Astrocyte of the hippocampus (primary cell): ENCODE data around the gene SLC38A3.
"Not testable (repeated sequence)": the region's sequence is repeated elsewhere in the genome, so short reads cannot be mapped to it uniquely, and the experiment has no call there.

ENCODE experiments used
- DNase-seq: peaks from one replicate; pipeline ENCODE4 v3.0.0; 2011; ENCODE audit warnings: low read depth, low spot score

Gene SLC38A3

DNA sequence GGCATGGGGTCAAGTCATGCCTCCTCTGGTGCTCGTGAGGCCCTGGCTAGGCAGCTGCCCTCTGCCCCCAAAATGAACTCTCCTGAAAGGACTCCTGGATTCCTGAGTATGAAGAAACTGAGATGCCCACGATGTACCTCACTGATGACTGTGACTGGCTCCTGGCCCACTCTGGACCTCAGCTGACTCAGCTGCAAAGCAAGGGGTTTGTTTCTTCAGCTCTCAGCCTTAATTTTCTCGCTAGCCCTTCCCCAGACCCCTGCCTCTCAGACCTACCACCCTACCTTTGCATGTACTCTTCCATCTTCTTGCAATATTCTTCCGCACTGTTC, 25.7 kb downstream of the SLC38A3 start:
- DNase-seq = peak; percentile 45

DNA sequence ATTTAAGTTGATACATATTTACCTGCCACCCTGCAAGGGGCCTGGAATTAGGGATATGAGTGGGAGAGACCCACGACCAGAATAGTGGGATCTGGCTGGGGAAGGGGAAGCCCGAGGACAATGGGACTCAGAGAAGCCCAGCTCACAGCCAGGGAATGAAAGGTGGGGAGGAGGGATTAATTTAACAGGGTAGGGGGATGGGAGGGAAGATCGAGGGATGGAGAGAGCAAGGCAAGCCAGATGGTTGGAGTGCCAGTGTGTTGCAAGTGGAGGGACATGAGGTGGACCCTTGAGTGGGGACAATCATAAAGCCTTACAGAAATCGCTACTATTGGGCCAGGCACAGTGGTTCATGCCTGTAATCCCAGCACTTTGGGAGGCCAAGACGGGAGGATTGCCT, 26.5 kb downstream of the SLC38A3 start:
- DNase-seq = no peak

DNA sequence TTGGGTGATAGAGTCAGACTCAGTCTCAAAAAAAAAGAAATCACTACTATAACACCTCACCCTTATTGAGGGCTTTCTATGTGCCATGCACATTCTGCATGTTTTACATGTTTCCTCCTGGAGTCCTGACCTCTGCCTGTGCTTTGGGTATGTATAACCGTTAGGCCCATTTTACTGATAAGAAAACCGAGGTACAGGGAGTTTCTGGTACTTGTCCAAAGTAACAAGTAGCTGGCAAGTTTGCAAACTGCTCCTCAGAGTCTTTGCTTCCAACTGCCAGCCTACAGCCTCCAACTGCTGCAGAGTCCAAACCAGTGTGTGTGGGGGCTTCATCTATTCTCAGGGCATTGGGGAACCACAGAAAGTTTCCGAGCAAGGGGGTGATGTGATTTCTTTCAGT, 27.2 kb downstream of the SLC38A3 start:
- no peak for DNase-seq

DNA sequence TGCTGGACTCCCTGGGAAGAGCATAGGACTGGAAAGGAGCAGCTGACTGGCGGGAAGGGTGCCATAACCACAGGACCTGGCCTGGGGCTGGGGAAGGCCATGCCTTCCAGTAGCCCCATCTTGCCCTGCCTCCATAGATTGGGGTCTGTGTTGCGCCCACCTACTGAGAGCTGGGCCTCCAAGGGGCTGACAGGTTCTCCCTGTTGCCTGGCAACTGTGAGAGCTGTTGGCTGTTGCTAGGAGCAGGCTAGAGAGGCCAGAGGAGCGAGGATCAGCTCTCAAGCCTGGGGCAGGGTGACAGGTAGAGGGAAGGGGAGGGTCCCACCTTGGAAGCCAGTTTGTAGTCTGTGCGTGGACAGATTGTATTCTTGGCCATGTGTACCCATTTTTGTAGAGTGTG, 28.1 kb downstream of the SLC38A3 start:
- DNase-seq = no peak

DNA sequence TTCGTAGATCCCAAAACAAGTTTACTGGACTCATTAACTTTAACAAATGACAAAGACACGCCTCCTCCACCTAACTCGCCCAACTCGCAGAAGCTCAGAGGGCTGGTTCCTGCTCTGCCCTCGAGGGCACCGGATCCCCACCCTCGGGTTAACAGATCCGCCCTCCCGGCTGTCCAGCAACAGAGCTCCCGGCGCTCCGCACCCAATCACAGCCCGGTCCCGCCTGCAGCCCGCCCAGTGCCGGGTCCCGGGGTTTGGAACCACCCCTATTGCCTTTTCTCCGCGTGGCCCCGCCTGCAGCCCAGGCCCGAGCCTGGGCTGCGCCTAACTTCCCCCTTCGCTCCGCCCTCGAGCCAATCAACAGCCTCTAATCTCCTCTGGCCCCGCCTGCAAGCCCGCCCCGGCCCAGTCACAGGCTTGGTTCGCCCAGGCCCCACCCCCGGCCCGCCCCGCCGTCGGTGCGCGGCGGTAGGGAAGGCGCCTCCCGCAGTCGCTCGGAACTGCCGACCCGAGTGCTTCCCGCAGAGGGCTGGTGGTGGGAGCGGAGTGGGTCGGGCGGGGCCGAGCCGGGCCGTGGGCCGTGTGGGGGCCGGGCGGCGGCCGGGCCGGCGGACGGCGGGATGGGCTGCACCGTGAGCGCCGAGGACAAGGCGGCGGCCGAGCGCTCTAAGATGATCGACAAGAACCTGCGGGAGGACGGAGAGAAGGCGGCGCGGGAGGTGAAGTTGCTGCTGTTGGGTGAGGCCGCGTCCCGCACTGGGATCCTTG, 30.8 kb downstream of the SLC38A3 start, which contains the start of gene GNAI2:
Gene GNAI2 (plus strand): TSS at position 489 of the 768 bp plus-strand sequence. CDS start 132 bp downstream, at position 621.
- peak; percentile 100 for DNase-seq

DNA sequence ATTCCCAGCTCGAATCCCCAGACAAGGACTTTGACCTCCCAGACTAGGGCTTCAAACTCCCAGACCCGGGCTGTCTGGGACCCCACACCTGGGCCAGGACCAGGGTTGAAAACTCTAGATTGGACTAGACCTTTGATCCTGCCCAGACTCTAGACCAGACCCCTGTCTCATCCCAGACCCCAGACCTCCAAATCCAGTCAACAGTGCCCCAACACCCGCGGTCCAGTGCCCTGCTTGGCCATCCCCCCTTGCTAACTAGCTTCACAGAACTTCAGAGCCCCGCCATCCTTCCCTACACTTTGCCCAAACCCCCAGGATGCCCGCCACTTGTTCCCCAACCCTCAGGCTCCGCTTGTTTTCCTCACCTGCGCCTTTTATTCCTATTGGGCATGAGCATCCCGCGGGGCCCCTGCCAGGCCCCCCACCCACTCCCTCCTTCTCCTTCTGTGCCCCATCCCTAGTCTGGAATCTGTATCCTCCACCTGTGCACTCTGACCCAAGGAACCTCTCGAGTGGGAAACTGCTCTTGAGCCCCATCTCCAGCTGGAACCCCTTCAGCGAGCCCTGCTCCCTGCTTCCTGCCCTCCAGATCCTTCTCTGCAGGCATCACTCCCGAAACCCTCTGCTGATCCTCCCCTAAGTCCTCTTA, 31.5 kb downstream of the SLC38A3 start:
- DNase-seq = no peak

DNA sequence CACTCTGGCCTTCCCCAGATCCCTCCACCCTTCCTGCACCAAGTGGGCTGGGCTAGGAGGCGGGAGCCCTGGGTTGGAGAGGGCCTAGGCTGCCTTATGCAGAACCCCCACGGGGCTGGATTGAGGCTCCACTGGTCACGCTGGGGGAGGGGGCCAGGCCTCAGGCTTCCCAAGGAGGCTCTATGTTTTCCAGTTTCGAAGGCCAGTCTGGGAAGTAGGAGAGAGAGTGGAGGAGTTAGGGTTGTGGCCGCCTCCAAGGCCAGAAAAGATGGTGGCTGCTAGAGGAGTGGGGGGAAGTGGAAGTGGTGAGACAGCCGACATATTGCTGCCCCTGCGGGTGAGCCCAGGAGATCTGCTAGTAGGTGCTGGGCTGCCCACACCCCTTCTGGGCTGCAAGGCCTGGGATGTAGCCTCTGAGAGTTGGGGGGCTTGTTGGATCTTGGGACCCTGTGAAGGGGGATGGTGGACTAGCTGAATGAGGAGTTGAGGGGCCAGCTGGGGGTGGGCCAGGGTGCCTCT, 32.1 kb downstream of the SLC38A3 start:
- peak; percentile 52 for DNase-seq

DNA sequence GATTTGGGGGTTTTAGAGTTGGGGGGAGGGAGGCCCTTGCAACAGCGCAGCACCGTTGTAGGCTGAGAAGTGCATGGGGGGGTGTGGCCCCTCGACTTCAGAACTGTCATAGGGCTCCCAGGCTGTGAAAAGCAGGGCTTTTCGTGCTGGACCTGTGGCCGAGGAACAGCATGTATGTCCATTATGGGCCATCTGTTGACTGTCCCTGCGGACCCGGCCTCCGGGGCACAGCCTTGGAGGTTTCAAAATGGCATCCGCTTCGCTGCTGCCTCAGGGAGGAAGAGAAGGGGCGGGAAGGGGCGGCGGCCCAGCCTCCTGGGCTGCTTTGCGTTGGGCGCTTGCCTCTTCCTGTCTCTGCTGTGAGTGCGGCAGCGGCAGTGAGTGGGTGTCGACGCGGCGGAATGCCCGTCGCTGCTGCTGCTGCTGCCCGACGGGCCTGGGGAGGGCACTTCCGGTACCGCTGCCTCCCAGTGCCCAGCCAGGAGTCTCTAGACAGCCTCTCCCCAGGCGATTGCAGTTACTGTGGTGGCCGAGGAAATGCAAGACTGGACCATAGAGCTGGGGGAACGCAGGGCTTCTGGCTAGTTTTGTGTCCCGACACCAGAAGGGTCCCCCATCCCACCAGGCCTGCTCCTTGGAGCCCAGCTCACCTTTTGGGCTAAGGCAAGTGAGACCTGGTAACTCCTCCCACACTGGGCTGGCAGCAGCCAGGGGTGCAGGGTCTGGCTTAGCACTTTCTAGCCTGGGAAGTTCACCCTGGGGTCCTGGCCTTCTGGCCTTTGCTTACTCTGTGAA, 32.9 kb downstream of the SLC38A3 start:
- DNase-seq = peak; percentile 91

DNA sequence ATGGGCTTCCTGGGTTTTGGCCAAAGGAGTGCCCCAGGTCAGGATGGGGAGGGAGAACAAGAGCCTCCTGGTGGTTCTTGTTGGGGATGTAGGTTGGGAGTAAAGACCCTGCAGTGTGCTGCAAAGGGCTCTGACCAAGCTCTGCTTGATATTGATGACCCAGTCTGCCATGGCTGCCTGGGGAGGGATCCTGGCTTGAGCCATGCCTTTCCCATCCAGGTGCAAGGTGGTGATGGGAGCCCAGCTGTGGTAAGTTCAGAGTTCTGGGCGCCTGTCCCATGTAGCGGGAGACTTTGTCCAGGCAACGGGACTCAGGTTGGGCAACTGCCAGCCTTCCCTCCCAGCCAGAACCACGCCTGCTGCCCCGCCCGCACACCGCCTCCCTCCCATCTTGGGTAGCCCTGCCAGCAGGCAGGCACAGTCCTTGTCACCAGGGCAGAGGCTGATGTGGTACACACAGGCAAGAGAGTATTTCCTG, 33.5 kb downstream of the SLC38A3 start:
- peak; percentile 73 for DNase-seq

DNA sequence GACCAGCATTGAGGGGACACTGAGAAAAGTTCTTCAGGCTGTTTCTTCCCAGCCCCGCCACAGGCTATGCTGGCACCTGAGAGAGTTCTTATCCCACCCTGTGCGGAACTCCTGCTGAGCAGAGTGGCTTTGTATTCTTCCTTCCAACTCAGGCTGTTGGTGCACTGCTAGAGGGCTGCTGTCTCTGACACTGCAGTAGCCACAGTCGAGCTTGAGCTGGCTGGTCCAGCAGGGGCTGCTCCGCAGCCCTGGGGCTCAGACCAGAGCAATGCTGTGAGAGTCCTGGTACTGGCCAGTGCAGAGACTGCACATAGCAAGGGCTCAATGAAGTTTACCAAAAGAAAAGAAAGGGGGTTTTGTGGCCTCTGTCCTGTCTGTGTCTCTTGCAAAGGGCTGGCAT, 34.6 kb downstream of the SLC38A3 start:
- no peak for DNase-seq

DNA sequence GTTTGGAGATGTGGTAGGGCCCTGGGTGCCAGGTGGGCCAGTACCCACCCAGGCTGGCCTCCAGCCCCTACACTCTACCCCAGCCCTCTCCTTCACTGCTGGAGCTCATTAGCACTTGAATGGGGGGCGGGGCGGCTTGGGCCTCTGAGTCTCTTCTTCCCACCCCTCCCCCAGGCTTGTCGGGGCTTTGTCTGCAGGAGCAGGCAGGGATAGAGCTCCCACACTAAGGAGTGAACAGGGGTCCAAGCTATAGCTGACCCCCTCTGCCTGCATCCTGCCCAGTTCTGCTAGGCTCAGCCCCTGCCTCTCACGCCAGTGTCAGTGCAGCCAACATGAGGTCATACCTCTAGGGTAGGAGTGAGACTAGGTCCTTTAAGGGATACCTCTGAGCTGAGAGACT, 36.1 kb downstream of the SLC38A3 start:
- DNase-seq = peak; percentile 48

DNA sequence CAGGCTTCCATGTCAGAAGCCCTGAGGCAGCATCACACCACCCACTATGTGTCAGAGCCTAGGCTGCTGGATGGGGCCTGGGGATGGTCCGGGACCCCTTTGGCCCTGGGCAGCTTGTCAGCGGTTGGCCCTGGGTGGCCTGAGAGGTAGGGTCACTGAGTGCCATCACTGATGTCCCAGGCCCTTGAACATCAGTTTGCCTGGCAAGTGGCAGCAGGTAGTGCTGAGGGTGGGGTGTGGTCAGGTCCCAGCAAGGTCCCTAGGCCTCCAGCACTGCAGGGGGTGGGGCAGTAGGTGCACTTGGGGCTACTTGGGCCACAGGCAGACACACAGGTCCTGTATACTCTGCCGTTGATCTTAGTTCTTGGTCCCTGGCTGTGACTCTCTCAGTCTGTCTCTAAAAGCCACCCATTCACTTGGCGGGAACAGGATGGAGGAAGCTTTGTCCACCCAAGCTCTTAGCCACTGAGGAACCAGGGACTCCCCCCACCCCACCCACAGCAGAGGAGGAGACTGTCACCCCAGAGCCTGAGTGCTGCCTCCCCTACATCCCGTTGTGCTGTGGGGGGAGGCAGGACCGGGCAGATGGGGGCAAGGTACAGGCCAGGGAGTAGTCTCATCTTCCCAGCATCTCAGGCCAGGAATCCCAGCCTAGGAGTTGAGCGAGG, 36.8 kb downstream of the SLC38A3 start:
- DNase-seq = no peak

DNA sequence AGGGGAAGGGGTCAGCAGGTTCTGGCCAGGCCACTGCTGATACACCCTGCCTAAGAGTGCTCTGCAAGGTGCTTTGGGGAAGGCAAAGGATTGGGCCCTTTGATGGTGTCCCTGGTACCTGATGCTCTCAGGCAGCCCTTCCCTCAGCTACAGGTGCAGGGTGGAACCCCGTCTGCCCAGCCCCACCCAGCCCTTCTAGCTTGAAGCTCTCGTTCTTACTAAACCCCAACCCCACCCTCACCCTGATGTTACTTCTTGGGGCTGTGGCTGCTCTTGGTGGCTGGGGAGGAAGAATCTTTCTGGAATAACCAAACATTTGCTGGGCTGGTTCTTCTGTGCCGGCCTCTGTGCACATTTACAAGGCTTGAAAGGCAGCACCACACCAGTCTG, 37.3 kb downstream of the SLC38A3 start:
- DNase-seq = no peak

DNA sequence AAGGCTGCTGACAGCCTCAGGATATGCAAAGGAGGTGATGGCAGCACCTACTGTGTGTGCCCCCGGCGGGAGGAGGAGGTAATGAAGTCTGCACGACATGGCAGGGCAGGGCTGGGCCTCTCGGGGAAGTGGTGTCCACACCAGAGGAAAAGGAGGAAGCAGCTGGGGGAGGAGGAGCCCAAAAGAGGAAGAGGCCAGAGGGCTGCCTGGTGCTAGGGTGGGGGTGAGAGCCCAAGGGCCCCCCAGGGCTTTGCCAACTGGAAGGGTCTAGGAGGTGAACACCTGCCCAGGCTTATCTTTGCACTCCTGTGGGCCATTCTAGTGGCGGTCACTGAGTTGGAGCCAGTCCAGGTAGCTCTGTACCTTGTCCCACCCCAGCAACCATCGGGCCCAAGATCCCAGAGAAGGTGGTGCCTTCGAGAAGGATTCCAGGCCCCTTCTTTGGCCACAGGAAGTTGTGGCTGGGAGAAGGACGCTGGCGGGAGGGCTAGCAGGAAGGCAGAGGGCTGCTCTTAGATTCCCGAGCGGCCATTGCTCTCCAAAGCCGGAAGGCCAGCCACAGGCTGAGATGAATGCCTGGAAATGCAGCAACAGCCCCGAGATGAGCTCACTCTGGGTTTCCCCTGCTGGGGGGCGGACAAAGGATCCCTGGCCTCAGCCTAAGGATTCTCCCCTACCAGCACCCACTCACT, 37.9 kb downstream of the SLC38A3 start:
- DNase-seq = peak; percentile 71

DNA sequence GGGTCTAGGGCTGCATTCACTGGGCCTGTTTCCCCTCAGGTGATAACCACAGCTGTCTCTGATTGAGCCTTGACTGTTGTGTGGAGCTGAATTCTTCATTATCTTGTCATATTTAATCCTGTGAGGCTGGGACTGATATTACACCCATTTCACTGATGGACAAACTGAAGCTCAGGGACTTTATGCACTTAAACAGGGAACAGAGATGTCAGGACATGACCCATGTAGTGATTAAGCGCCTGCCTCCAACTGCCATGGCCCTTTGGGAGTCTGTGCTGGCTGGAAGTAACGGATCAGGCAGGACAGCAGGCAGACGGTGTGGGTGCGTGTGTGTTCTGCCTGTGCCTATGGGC, 38.4 kb downstream of the SLC38A3 start:
- no peak for DNase-seq

DNA sequence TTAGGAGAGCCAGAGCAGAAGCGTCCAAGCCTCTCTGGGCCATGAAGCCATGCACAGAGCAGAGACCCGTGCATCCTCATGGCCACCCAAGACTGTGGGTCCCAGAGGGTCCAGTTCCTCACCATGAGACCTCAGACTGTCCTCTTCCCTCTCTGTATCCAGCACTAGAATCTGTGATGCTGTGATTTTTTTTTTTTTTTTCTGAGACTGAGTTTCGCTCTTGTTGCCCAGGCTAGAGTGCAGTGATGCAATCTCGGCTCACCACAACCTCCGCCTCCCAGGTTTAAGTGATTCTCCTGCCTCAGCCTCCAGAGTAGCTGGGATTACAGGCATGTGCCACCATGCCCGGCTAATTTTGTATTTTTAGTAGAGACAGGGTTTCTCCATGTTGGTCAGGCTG, 39.7 kb downstream of the SLC38A3 start:
- DNase-seq = not testable (repeated sequence)

DNA sequence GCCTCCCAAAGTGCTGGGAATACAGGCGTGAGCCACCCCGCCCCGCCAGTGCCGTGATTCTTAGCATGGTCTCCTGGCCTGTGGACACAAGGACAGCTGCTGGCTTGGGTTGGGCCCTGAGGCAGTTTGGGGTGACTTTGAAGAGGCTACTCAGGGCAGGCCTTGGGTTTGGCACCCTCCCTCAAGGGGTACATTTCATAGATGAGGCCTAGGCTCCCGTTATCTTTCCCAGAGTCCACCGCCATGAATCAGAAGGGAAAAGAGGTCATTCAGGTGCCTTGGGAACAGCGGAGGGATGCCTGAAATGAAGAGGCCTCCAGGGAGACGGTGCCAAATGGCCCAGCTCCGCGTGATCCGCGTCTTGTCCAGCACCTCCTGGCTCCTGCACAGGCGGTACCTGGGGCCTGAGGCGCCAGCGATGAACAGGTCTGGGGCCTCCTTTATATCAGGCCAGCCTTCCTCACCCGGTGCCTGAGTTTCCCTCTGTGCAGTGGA, 40.2 kb downstream of the SLC38A3 start:
- DNase-seq = no peak

DNA sequence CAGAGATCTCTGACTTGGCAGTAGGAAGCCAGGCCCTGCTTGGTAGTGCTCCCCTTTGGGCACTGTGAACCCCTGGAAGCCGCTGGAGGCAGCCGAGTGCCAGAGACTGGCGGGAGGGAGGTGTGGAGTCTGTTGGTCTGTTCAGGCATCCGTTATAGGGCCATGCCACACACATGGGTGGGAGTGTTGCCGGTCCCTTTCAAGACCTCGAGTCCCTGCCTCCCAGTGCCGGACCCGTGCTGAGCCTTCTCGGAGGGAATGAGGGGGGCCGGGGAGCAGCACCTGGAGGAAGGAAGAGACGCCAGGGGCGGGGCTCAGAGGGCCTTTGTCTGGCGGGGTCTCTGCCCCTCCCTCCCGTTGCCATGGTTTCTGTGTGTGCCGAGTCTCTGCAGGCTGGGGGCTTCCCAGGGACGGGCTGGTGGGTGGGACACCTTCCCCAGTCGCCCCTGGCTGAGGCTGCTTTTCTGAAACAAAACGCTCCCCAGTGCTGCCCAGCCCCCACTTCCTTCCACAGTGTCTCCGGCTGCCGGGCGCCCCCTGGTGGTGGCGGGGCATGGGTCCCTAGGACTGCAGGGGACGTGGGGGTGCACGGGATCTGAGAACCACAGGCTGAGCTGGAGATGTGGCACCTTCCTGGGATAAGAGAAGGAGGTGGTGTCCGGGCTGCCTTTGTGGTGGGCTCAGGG, 40.9 kb downstream of the SLC38A3 start:
- peak; percentile 97 for DNase-seq

DNA sequence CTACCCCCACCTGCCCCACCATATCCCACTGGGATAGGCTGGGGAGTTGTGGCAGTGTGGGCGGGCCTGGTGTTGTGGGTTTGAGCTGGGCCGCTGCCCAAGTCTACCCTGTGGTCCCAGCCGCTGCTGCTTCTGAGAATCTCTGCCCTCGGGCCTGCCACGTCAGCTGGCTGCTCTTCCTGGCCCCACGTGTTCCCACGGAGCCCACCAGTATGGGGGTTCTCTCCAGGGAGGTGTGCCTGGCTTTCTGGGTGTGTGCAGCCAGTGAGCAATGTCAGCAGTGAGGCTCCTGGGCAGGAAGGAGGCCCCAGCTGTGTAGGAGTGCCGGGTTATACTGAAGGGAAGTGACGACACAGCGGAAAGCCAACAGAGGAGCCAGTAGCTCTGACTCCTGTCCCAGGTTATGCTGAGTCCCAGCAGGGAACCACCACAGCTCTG, 41.5 kb downstream of the SLC38A3 start:
- peak; percentile 92 for DNase-seq

DNA sequence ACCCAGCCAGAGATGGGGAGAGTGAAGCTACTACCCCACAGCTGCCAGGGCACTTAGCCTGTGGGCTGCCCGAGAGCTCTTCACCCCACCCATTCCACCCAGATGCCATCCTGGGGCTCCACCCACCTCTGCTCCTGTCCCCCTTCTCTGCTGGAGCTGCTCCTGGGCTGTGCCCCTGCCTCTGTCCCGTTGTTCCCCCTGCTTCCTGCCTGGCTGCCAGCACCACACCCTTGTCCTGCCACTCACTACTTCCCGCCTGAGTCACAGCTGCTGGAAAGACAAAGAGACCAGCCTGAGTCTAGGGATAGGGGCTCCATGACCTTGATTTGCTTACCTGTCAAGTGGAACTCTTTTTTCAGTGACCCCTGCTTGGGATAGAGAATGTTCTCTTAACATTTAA, 43.3 kb downstream of the SLC38A3 start:
- DNase-seq = peak; percentile 54
